Suprapubic skin (tissue), 3 donors: ENCODE measurements around the gene KLHDC7B.

Experiments used
- CTCF ChIP-seq, 2 donors: fragments of 200-600 bp in 1 of 2; fragments of 450-650 bp in 1 of 2; sonication (generic) in 1 of 2; IDR thresholded peaks; one replicate each; pipeline ENCODE4 v1.5.1; 2016 to 2019; ENCODE audit warnings: antibody characterized with exemption in 2 of 2, mild to moderate bottlenecking in 1 of 2, moderate library complexity in 1 of 2
- POLR2AphosphoS5 ChIP-seq, 3 donors: sonication (generic); formaldehyde crosslinking; IDR thresholded peaks; one replicate each; pipeline ENCODE4 v1.6.1; 2017; ENCODE audit warnings: antibody characterized with exemption in 3 of 3

DNA sequence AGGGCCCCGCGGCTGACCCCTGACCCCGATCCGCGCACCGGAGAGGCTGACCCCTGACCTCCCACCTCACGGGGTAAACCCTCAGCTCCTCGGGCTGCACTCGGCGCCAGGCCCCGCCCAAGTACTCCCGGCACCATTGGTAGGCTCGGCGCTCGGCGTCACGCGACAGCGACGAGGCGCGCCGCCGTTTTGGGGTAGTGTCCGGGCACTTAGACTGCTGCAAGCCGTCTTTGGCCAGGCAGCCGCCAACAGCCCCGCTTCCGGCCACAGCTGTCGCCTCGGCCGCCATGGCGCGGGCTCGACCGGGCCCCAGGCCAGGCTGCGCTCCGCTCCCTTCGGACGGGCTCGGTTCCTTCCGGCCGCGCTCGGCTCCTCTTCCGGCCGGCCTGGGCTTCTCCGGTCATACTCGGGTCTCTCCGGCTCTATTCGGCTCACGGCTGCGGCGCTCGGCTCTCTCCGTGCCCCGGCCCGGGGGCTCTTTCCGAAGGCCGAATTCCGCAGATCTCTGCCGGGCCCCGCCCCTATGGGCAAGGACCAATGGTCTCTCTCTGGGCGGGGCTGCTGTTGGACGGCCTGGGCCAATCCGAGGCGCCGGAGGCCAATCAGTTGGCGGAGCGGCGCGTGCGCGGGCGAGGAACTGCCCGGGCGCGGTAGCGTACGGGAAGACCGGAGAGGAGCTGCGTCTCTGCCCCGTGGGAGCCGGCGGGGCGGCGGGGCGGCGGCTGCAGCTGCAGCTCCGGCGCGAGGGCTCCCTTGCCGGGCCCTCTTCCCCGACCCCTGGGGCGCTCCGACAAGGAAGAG is 37.0 kb downstream of the KLHDC7B start, which contains the start of gene CHKB:
- TF ChIP-seq CTCF (IDR thresholded peaks at IDR 0.05) (no peak), POLR2AphosphoS5 (IDR thresholded peaks at IDR 0.05) (peak in 2 of 3 donors; percentile 70 to 92)
